ENCODE measurements around the gene SMARCA1.

GRCh38 chrX:129531132-129531531 lies 7.8 kb upstream of the SMARCA1 start:
- TF ChIP-seq CTCF (IDR thresholded peaks at IDR 0.05; ENCODE audit: poor library complexity) (no peak), EZH2 (IDR thresholded peaks at IDR 0.05; ENCODE audit: borderline replicate concordance) (no peak), EZH2phosphoT487 (IDR thresholded peaks at IDR 0.05; ENCODE audit: low read depth, severe bottlenecking, unreplicated experiment) (no peak)

Data from hepatocyte (in vitro differentiated cells).